GM12878 (cell line): Measurements from ENCODE around the gene SI. TPM values are rescaled to one million over a fixed set of nuclear protein-coding genes. Genes with fewer than 3 reads are reported as not detected.

ENCODE experiments used
- ATAC-seq: fragments of 200-7000 bp; cut with Tn5 transposase; 3 replicates; pipeline ENCODE4 v1.9.1; 2020; ENCODE audit warnings: mild to moderate bottlenecking, moderate library complexity
- BruUV-seq: library from RNA; stranded (reverse); fragments of 400-500 nt; replicated peaks from 2 replicates; lab custom pipeline; 2021; lab: Mats Ljungman, UMichigan
- CTCF ChIA-PET: fragments of 300-600 bp; sonication (Branson Sonifier 250); formaldehyde crosslinking; extraction: SDS; loops from one replicate; lab custom pipeline; 2021; ENCODE audit warnings: inconsistent platforms; lab: Yijun Ruan, JAX
- POLR2A ChIA-PET: fragments of 350-600 bp; formaldehyde crosslinking; extraction: SDS; loops from one replicate; lab custom pipeline; 2021; ENCODE audit warnings: inconsistent platforms; lab: Charles Lee
- RAD21 ChIA-PET: fragments of 300-600 bp; sonication (Branson Sonifier 250); formaldehyde crosslinking; loops from one replicate; lab custom pipeline; 2023; ENCODE audit warnings: antibody characterized with exemption; ENCODE audit not compliant: unreplicated experiment; lab: Charles Lee
- SMC1A ChIA-PET: fragments of 300-600 bp; sonication (Branson Sonifier 250); formaldehyde crosslinking; loops from one replicate; lab custom pipeline; 2023; ENCODE audit not compliant: unreplicated experiment, uncharacterized antibody; lab: Charles Lee
- DNase-seq: peaks from one replicate; pipeline ENCODE4 v3.0.0-alpha.2; 2011; ENCODE audit warnings: low read depth, low spot score
- FAIRE-seq: peaks from 3 replicates; lab custom pipeline; 2011; peaks lifted over from hg19 to GRCh38; lab: Jason Lieb, UNC
- H2AFZ ChIP-seq: 2 replicates; pipeline ENCODE4 v1.6.0; 2011; ENCODE audit warnings: low read depth, low read length, control low read depth; ENCODE audit not compliant: control insufficient read depth
- H3K27ac ChIP-seq: 2 replicates; pipeline ENCODE4 v1.5.1; 2011; ENCODE audit warnings: control low read depth; ENCODE audit not compliant: control insufficient read depth, insufficient read depth
- H3K27me3 ChIP-seq, 2 experiments: replicated peaks in 1 of 2; 2 replicates each; pipeline versions ENCODE4 v1.6.0 to v1.6.1; 2011; ENCODE audit warnings: low read length in 1 of 2; ENCODE audit not compliant: control insufficient read depth in 2 of 2, insufficient read depth in 2 of 2
- H3K36me3 ChIP-seq, 2 experiments: 2 replicates each; pipeline ENCODE4 v1.5.1; 2011; ENCODE audit warnings: low read length in 1 of 2; ENCODE audit not compliant: control insufficient read depth in 2 of 2, insufficient read depth in 2 of 2
- H3K4me1 ChIP-seq: 2 replicates; pipeline ENCODE4 v1.6.1; 2011; ENCODE audit warnings: mild to moderate bottlenecking, low read length, moderate library complexity, mixed read lengths; ENCODE audit not compliant: control insufficient read depth, insufficient read depth
- H3K4me2 ChIP-seq: 2 replicates; pipeline ENCODE4 v1.6.0; 2011; ENCODE audit warnings: control low read depth; ENCODE audit not compliant: control insufficient read depth, insufficient read depth
- H3K4me3 ChIP-seq: fragments of 200-600 bp; sonication (generic); 2 replicates; pipeline ENCODE4 v1.5.1; 2016
- H3K79me2 ChIP-seq: 2 replicates; pipeline ENCODE4 v1.6.0; 2011; ENCODE audit warnings: low read length; ENCODE audit not compliant: control insufficient read depth, insufficient read depth
- H3K9ac ChIP-seq: 2 replicates; pipeline ENCODE4 v1.8.0; 2011; ENCODE audit warnings: low read length, control low read depth, mixed read lengths; ENCODE audit not compliant: control insufficient read depth, insufficient read depth
- H3K9me3 ChIP-seq: replicated peaks from 3 replicates; pipeline ENCODE4 v1.5.1; 2011; ENCODE audit warnings: mild to moderate bottlenecking, low read length; ENCODE audit not compliant: control insufficient read depth, insufficient read depth
- H4K20me1 ChIP-seq: 2 replicates; pipeline ENCODE4 v1.6.0; 2011; ENCODE audit not compliant: control insufficient read depth, insufficient read depth
- BHLHE40 ChIP-seq, 2 experiments: fragments of 450-650 bp in 1 of 2; IDR thresholded peaks; 2 replicates each; pipeline ENCODE4 v1.6.1; 2011 to 2017; ENCODE audit warnings: low read depth in 2 of 2, borderline replicate concordance in 1 of 2, improper control_type of control experiment in 1 of 2, low read length in 1 of 2, mild to moderate bottlenecking in 1 of 2
- CEBPB ChIP-seq, 2 experiments: fragments of 150-350 bp in 1 of 2; IDR thresholded peaks; 2 replicates each; pipeline ENCODE4 v1.6.1; 2012 to 2014; ENCODE audit warnings: low read depth in 2 of 2, low read length in 2 of 2, borderline replicate concordance in 1 of 2, inconsistent platforms in 1 of 2
- DPF2 ChIP-seq: fragments of 450-650 bp; IDR thresholded peaks from 2 replicates; pipeline ENCODE4 v1.6.1; 2017; ENCODE audit warnings: mild to moderate bottlenecking
- JUNB ChIP-seq: IDR thresholded peaks from 2 replicates; pipeline ENCODE4 v1.6.1; 2016; ENCODE audit warnings: antibody characterized with exemption, mild to moderate bottlenecking
- POU2F2 ChIP-seq: IDR thresholded peaks from 3 replicates; pipeline ENCODE4 v1.6.1; 2011; ENCODE audit warnings: low read depth, mild to moderate bottlenecking, low read length, borderline replicate concordance
- in situ Hi-C: fragments of 300-500 bp; cut with MboI; formaldehyde crosslinking; loops from 9 replicates; pipeline ENCODE4 v1.14.3; 2018; ENCODE audit warnings: mixed read lengths
- intact Hi-C: fragments of 100-400 bp; cut with micrococcal nuclease; formaldehyde crosslinking; loops from one replicate; pipeline ENCODE4 v1.14.2; 2022; ENCODE audit not compliant: unreplicated experiment
- polyA plus RNA-seq, 11 experiments: library from polyadenylated mRNA; depleted of rRNA in 4 of 11; unstranded in 6 of 11; stranded (reverse) in 5 of 11; fragments of >200 nt; fragmentation: Nextera tagmentation in 4 of 11; fragmentation: Illumina TruSeq in 1 of 11; extraction: Ambion mirVana in 4 of 11; extraction: Trizol in 1 of 11; gene quantifications; 1 replicate in 1 of 11; 2 replicates in 10 of 11; pipeline versions ENCODE4 v1.2.1 to v1.2.3, GENCODE V29; 2011 to 2016; ENCODE audit warnings: inconsistent platforms in 2 of 11, missing spikeins in 2 of 11, low read depth in 1 of 11
- total RNA-seq, 4 experiments: library from RNA; depleted of rRNA in 3 of 4; stranded (reverse); fragments of >200 nt in 3 of 4; fragmentation: Illumina TruSeq in 1 of 4; extraction: Trizol in 1 of 4; gene quantifications; 2 replicates each; pipeline versions ENCODE4 v1.2.1 to v1.2.3, GENCODE V29; 2013 to 2021
- TF ChIP-seq, protein P1 (sequence below): fragments of 450-650 bp; IDR thresholded peaks from 2 replicates; pipeline ENCODE4 v1.6.1; 2018; ENCODE audit warnings: borderline replicate concordance, mild to moderate bottlenecking; ENCODE audit not compliant: partially characterized antibody
- TF ChIP-seq, protein P2 (sequence below): fragments of 450-650 bp; IDR thresholded peaks from 2 replicates; pipeline ENCODE4 v1.6.1; 2017; ENCODE audit warnings: mild to moderate bottlenecking, moderate library complexity

The SI gene
- total and polyA plus RNA-seq, 10 of the 15 experiments (the other 5 are each of a cell fraction or from before 2014, with no cell fraction given), result 0.01 TPM; not detected in 9

DNA sequence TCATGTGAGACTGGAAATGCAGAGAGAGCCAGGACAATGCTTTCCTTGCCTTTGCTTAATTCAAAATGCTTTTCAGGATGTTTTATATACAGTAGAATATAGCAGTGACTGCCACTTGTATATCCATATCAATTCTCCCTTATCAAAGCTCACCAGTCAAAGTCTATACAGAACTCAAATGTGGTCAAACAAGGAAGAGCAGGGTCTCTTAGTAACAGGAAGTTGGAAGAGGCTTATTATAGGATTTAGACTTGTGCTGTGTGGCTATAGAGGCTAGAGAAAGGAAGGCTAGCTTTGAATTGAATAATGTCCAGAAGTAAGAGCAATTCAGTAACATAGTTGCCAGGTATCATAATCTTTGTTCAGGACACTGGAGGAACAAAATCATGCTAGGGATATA, 4.4 kb upstream of the SI start:
- ChIA-PET CTCF (no interaction called here), SMC1A (interaction anchor here (1.1 to 1.2 kb wide), 2 partner anchors 11 to 38 kb away, joined by 3 to 5 read pairs; no protein-coding TSS in a partner anchor), POLR2A (interaction anchor here (0.6 kb wide), 1 partner anchor 18 kb away, joined by 3 read pairs; no protein-coding TSS in a partner anchor), RAD21 (no interaction called here)
- Histone ChIP-seq H3K4me1 (no peaks in the 10 kb centered on the region), H3K27ac (no peak overlapping the region), H3K79me2 (no peaks in the 10 kb centered on the region), H3K27me3 (no peaks in the 10 kb centered on the region), H3K9me3 (no peaks in the 10 kb centered on the region), H4K20me1 (no peaks in the 10 kb centered on the region), H3K4me2 (no peak overlapping the region), H3K9ac (no peak overlapping the region), H2AFZ (no peak overlapping the region), H3K4me3 (no peak overlapping the region), H3K36me3 (no peaks in the 10 kb centered on the region)
- no peak for DNase-seq
- intact Hi-C loops, result no loop called here
- TF ChIP-seq, protein P1, sequence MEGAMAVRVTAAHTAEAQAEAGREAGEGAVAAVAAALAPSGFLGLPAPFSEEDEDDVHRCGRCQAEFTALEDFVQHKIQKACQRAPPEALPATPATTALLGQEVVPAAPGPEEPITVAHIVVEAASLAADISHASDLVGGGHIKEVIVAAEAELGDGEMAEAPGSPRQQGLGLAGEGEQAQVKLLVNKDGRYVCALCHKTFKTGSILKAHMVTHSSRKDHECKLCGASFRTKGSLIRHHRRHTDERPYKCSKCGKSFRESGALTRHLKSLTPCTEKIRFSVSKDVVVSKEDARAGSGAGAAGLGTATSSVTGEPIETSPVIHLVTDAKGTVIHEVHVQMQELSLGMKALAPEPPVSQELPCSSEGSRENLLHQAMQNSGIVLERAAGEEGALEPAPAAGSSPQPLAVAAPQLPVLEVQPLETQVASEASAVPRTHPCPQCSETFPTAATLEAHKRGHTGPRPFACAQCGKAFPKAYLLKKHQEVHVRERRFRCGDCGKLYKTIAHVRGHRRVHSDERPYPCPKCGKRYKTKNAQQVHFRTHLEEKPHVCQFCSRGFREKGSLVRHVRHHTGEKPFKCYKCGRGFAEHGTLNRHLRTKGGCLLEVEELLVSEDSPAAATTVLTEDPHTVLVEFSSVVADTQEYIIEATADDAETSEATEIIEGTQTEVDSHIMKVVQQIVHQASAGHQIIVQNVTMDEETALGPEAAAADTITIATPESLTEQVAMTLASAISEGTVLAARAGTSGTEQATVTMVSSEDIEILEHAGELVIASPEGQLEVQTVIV, result no peak
- TF ChIP-seq POU2F2, result no peak
- TF ChIP-seq DPF2, result no peak
- TF ChIP-seq BHLHE40 (IDR thresholded peaks at IDR 0.05; ENCODE audit: borderline replicate concordance in 1 of 2, low read depth in 2 of 2, low read length in 1 of 2), result no peak
- TF ChIP-seq, protein P2, sequence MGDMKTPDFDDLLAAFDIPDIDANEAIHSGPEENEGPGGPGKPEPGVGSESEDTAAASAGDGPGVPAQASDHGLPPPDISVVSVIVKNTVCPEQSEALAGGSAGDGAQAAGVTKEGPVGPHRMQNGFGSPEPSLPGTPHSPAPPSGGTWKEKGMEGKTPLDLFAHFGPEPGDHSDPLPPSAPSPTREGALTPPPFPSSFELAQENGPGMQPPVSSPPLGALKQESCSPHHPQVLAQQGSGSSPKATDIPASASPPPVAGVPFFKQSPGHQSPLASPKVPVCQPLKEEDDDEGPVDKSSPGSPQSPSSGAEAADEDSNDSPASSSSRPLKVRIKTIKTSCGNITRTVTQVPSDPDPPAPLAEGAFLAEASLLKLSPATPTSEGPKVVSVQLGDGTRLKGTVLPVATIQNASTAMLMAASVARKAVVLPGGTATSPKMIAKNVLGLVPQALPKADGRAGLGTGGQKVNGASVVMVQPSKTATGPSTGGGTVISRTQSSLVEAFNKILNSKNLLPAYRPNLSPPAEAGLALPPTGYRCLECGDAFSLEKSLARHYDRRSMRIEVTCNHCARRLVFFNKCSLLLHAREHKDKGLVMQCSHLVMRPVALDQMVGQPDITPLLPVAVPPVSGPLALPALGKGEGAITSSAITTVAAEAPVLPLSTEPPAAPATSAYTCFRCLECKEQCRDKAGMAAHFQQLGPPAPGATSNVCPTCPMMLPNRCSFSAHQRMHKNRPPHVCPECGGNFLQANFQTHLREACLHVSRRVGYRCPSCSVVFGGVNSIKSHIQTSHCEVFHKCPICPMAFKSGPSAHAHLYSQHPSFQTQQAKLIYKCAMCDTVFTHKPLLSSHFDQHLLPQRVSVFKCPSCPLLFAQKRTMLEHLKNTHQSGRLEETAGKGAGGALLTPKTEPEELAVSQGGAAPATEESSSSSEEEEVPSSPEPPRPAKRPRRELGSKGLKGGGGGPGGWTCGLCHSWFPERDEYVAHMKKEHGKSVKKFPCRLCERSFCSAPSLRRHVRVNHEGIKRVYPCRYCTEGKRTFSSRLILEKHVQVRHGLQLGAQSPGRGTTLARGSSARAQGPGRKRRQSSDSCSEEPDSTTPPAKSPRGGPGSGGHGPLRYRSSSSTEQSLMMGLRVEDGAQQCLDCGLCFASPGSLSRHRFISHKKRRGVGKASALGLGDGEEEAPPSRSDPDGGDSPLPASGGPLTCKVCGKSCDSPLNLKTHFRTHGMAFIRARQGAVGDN, result no peak
- no peak for TF ChIP-seq JUNB
- TF ChIP-seq CEBPB (IDR thresholded peaks at IDR 0.05; ENCODE audit: borderline replicate concordance in 1 of 2, low read depth in 2 of 2, low read length in 2 of 2), result no peak
- no peak for ATAC-seq
- FAIRE-seq, result no peak
- in situ Hi-C loops, result no loop called here
- BruUV-seq, result no TSS peak
